Thyroid gland (tissue), 4 donors: Measurements from ENCODE around the gene SERPINA12. TPM values are rescaled to one million over a fixed set of nuclear protein-coding genes. Genes with fewer than 3 reads are reported as not detected.

Experiments used
- DNase-seq, 2 donors: peaks; one replicate each; pipeline ENCODE4 v3.0.0-alpha.2; 2019
- H3K27ac ChIP-seq, 3 donors: fragments of 200-600 bp; sonication (generic); 1 replicate in 2 of 3; 2 replicates in 1 of 3; pipeline ENCODE4 v1.5.1; 2016 to 2019; ENCODE audit warnings: mild to moderate bottlenecking in 1 of 3, moderate library complexity in 1 of 3
- H3K27me3 ChIP-seq: fragments of 200-600 bp; sonication (generic); one replicate; pipeline ENCODE4 v1.5.1; 2019
- H3K36me3 ChIP-seq, 2 donors: fragments of 200-600 bp; sonication (generic); one replicate each; pipeline ENCODE4 v1.5.1; 2016 to 2019
- H3K4me1 ChIP-seq, 2 donors: fragments of 200-600 bp; sonication (generic); one replicate each; pipeline ENCODE4 v1.5.1; 2017 to 2019
- H3K4me3 ChIP-seq, 3 donors: fragments of 200-600 bp; sonication (generic); replicated peaks in 1 of 3; 1 replicate in 2 of 3; 2 replicates in 1 of 3; pipeline ENCODE4 v1.5.1; 2016; ENCODE audit warnings: mild to moderate bottlenecking in 1 of 3
- H3K9me3 ChIP-seq: fragments of 200-600 bp; sonication (generic); one replicate; pipeline ENCODE4 v1.5.1; 2017
- CTCF ChIP-seq, 6 experiments: fragments of 200-600 bp in 3 of 6; fragments of 450-650 bp in 3 of 6; sonication (generic) in 3 of 6; IDR thresholded peaks; one replicate each; pipeline ENCODE4 v1.5.1; 2016 to 2019; ENCODE audit warnings: antibody characterized with exemption in 6 of 6, mild to moderate bottlenecking in 2 of 6, inconsistent platforms in 1 of 6, moderate library complexity in 1 of 6
- POLR2A ChIP-seq, 2 donors: fragments of 450-650 bp; IDR thresholded peaks; one replicate each; pipeline ENCODE4 v1.6.1; 2017; ENCODE audit warnings: antibody characterized with exemption in 2 of 2, mild to moderate bottlenecking in 2 of 2, moderate library complexity in 1 of 2
- WGBS, 2 donors: methylation state at CpG; one replicate each; pipeline ENCODE4 v1.1.5; 2017; 5-methylcytosine and 5-hydroxymethylcytosine counted together
- intact Hi-C: fragments of 100-400 bp; cut with DNase I; formaldehyde crosslinking; loops from one replicate; pipeline ENCODE4 v1.15.1; 2023
- total RNA-seq, 4 donors: library from RNA; depleted of rRNA; stranded (reverse); fragments of >200 nt; gene quantifications; one replicate each; pipeline ENCODE4 v1.2.3, GENCODE V29; 2016

SERPINA12 gene
- total RNA-seq, 4 donors from 2014 or later = not detected

- no peak for TF ChIP-seq CTCF (IDR thresholded peaks at IDR 0.05)
- TF ChIP-seq POLR2A (IDR thresholded peaks at IDR 0.05) = no peak
- WGBS, 2 donors = 85 to 91% methylated on average over 5 of the region's 5 CpGs
- Histone ChIP-seq H3K4me1 (no peaks in the 10 kb centered on the region), H3K36me3 (no peaks in the 10 kb centered on the region), H3K4me3 (no peak overlapping the region), H3K27me3 (no peaks in the 10 kb centered on the region), H3K27ac (no peak overlapping the region), H3K9me3 (no peaks in the 10 kb centered on the region)
- intact Hi-C loops = no loop called here
- no peak for DNase-seq
Measured at GRCh38 chr14:94465042-94465441, 44.2 kb downstream of the SERPINA12 start.

- no peaks in the 10 kb centered on the region for H3K36me3 ChIP-seq
- no peak overlapping the region for H3K27ac ChIP-seq
- no peaks in the 10 kb centered on the region for H3K27me3 ChIP-seq
- H3K4me3 ChIP-seq = no peak overlapping the region
- no peak for DNase-seq
- no peaks in the 10 kb centered on the region for H3K4me1 ChIP-seq
- no peaks in the 10 kb centered on the region for H3K9me3 ChIP-seq
- 87 to 95% methylated on average over 5 of the region's 5 CpGs for WGBS, 2 donors
- TF ChIP-seq CTCF (IDR thresholded peaks at IDR 0.05) = no peak
- no peak for TF ChIP-seq POLR2A (IDR thresholded peaks at IDR 0.05)
- intact Hi-C loops = no loop called here
Measured at GRCh38 chr14:94464290-94464689, 45.0 kb downstream of the SERPINA12 start.

- Histone ChIP-seq H3K27ac (no peak overlapping the region), H3K36me3 (no peaks in the 10 kb centered on the region), H3K4me3 (no peak overlapping the region), H3K4me1 (no peaks in the 10 kb centered on the region), H3K27me3 (no peaks in the 10 kb centered on the region), H3K9me3 (no peaks in the 10 kb centered on the region)
- WGBS, 2 donors = 85 to 91% methylated on average over 7 of the region's 7 CpGs
- intact Hi-C loops = no loop called here
- no peak for DNase-seq
- TF ChIP-seq POLR2A (IDR thresholded peaks at IDR 0.05) (no peak), CTCF (IDR thresholded peaks at IDR 0.05) (no peak)
Measured at GRCh38 chr14:94462763-94463572, 46.3 kb downstream of the SERPINA12 start.

- Histone ChIP-seq H3K27ac (no peak overlapping the region), H3K9me3 (no peaks in the 10 kb centered on the region), H3K27me3 (no peaks in the 10 kb centered on the region), H3K4me3 (no peak overlapping the region), H3K36me3 (no peaks in the 10 kb centered on the region), H3K4me1 (no peaks in the 10 kb centered on the region)
- intact Hi-C loops = no loop called here
- TF ChIP-seq CTCF (IDR thresholded peaks at IDR 0.05) = no peak
- no peak for TF ChIP-seq POLR2A (IDR thresholded peaks at IDR 0.05)
- 92 to 94% methylated on average over 6 of the region's 6 CpGs for WGBS, 2 donors
- no peak for DNase-seq
Measured at GRCh38 chr14:94462219-94462551, 47.1 kb downstream of the SERPINA12 start.

- H3K27ac ChIP-seq = no peak overlapping the region
- no peaks in the 10 kb centered on the region for H3K4me1 ChIP-seq
- DNase-seq = no peak
- H3K9me3 ChIP-seq = no peaks in the 10 kb centered on the region
- intact Hi-C loops = no loop called here
- TF ChIP-seq POLR2A (IDR thresholded peaks at IDR 0.05) (no peak), CTCF (IDR thresholded peaks at IDR 0.05) (no peak)
- no peak overlapping the region for H3K4me3 ChIP-seq
- no peaks in the 10 kb centered on the region for H3K36me3 ChIP-seq
- WGBS, 2 donors = 86 to 90% methylated on average over 14 to 19 of the region's 19 CpGs
- no peaks in the 10 kb centered on the region for H3K27me3 ChIP-seq
Measured at GRCh38 chr14:94461526-94462218, 47.6 kb downstream of the SERPINA12 start.
